ENCODE results near the gene BEND3.
"Not testable (repeated sequence)": the region's sequence is repeated elsewhere in the genome, so short reads cannot be mapped to it uniquely, and the experiment has no call there.

Gene BEND3

GRCh38 chr6:107026965-107027364, 88.3 kb downstream of the BEND3 start:
- no peak for DNase-seq

- DNase-seq: no peak
Measured at GRCh38 chr6:107021446-107022185, 93.7 kb downstream of the BEND3 start.

GRCh38 chr6:107020239-107020638, 95.1 kb downstream of the BEND3 start:
- no peak for DNase-seq

GRCh38 chr6:107019628-107020027, 95.7 kb downstream of the BEND3 start:
- DNase-seq: not testable (repeated sequence)

GRCh38 chr6:107019047-107019446, 96.3 kb downstream of the BEND3 start:
- no peak for DNase-seq
